Glutamatergic neuron (in vitro differentiated cells): ENCODE results near the gene EPN2. TPM values are rescaled to one million over a fixed set of nuclear protein-coding genes. Genes with fewer than 3 reads are reported as not detected.

Experiments
- DNase-seq: peaks from one replicate; pipeline ENCODE4 v3.0.0; 2022
- H3K27ac Mint-ChIP-seq: one replicate; pipeline ENCODE4 v1.8.0; 2020; ENCODE audit warnings: mild to moderate bottlenecking, mixed read lengths, inconsistent platforms; ENCODE audit not compliant: unreplicated experiment
- H3K27me3 Mint-ChIP-seq: one replicate; pipeline ENCODE4 v1.8.0; 2020; ENCODE audit warnings: mild to moderate bottlenecking, moderate library complexity, mixed read lengths, inconsistent platforms; ENCODE audit not compliant: unreplicated experiment
- H3K36me3 Mint-ChIP-seq: one replicate; pipeline ENCODE4 v1.8.0; 2020; ENCODE audit warnings: mild to moderate bottlenecking, mixed read lengths, inconsistent platforms; ENCODE audit not compliant: unreplicated experiment
- H3K4me1 Mint-ChIP-seq: one replicate; pipeline ENCODE4 v1.8.0; 2020; ENCODE audit warnings: mild to moderate bottlenecking, low read depth, mixed read lengths, inconsistent platforms; ENCODE audit not compliant: unreplicated experiment
- H3K4me3 Mint-ChIP-seq: one replicate; pipeline ENCODE4 v1.8.0; 2020; ENCODE audit warnings: mild to moderate bottlenecking, mixed read lengths, inconsistent platforms; ENCODE audit not compliant: unreplicated experiment
- H3K9me3 Mint-ChIP-seq: one replicate; pipeline ENCODE4 v1.8.0; 2020; ENCODE audit warnings: mild to moderate bottlenecking, moderate library complexity, mixed read lengths, inconsistent platforms; ENCODE audit not compliant: unreplicated experiment
- CTCF ChIP-seq: fragments of 200-600 bp; sonication (generic); IDR thresholded peaks from one replicate; pipeline ENCODE4 v1.5.0; 2021; ENCODE audit not compliant: partially characterized antibody, unreplicated experiment
- total RNA-seq: library from RNA; stranded (reverse); fragmentation: NEBNext Ultra II Directional; extraction: Animal tissue kit (Norgen Biotek cat#: 25700); gene quantifications from one replicate; pipeline ENCODE4 v1.2.1, GENCODE V29; 2021; ENCODE audit not compliant: unreplicated experiment

Gene EPN2
- total RNA-seq, 1 donor from 2014 or later: 45.2 TPM

DNA sequence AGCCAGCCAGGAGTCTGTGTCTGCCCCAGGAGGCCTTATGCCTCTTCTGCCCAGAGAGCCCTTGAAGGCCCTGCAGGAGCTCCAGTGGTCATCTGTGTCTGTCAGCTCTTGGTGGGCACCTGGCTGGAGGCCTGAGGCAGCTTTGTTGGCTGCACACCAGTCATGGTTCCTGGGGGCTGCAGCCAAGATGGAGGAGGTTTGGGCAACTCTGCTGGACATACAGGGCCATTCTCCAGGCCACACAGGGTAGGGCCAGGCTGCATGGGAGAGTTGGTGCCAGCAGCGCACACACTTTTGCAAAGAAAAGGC is 95.9 kb downstream of the EPN2 start:
- Mint-ChIP-seq H3K4me3 (no peak overlapping the region), H3K27me3 (peaks cover 5% of the 10 kb centered on the region), H3K36me3 (no peaks in the 10 kb centered on the region), H3K27ac (no peak overlapping the region), H3K4me1 (peaks cover 6% of the 10 kb centered on the region), H3K9me3 (no peaks in the 10 kb centered on the region)
- no peak for DNase-seq
- no peak for TF ChIP-seq CTCF

- Mint-ChIP-seq H3K9me3 (no peaks in the 10 kb centered on the region), H3K4me3 (no peak overlapping the region), H3K4me1 (peaks cover 6% of the 10 kb centered on the region), H3K27me3 (peaks cover 5% of the 10 kb centered on the region), H3K36me3 (no peaks in the 10 kb centered on the region), H3K27ac (no peak overlapping the region)
- no peak for TF ChIP-seq CTCF
- DNase-seq: no peak
Measured at GRCh38 chr17:19333736-19334290, 96.6 kb downstream of the EPN2 start.

- H3K4me1 Mint-ChIP-seq: peaks cover 6% of the 10 kb centered on the region
Measured at GRCh38 chr17:19334331-19334730, 97.2 kb downstream of the EPN2 start.

GRCh38 chr17:19335951-19336631 is 98.9 kb downstream of the EPN2 start:
- peaks cover 6% of the 10 kb centered on the region for H3K4me1 Mint-ChIP-seq
- no peak for TF ChIP-seq CTCF
- H3K27me3 Mint-ChIP-seq: peaks cover 4% of the 10 kb centered on the region
- H3K9me3 Mint-ChIP-seq: peaks cover 3% of the 10 kb centered on the region
- no peaks in the 10 kb centered on the region for H3K36me3 Mint-ChIP-seq
- no peak overlapping the region for H3K27ac Mint-ChIP-seq
- H3K4me3 Mint-ChIP-seq: no peak overlapping the region
- DNase-seq: no peak

More at GRCh38 chr17:19334331-19334730, 97.2 kb downstream of the EPN2 start:
- no peak for DNase-seq
- Mint-ChIP-seq H3K4me3 (no peak overlapping the region), H3K9me3 (no peaks in the 10 kb centered on the region), H3K36me3 (no peaks in the 10 kb centered on the region), H3K27me3 (peaks cover 5% of the 10 kb centered on the region), H3K27ac (no peak overlapping the region)
- TF ChIP-seq CTCF: no peak

GRCh38 chr17:19336938-19337711 is 100.0 kb downstream of the EPN2 start:
- DNase-seq: no peak
- Mint-ChIP-seq H3K27me3 (peaks cover 4% of the 10 kb centered on the region), H3K27ac (peak overlapping the region; percentile 21), H3K36me3 (no peaks in the 10 kb centered on the region), H3K9me3 (peaks cover 3% of the 10 kb centered on the region), H3K4me1 (peaks cover 13% of the 10 kb centered on the region), H3K4me3 (no peak overlapping the region)
- TF ChIP-seq CTCF: no peak
